AG20443 (cell line): ENCODE data around the gene SMPX.

Experiments used
- DNase-seq: peaks from one replicate; pipeline ENCODE4 v3.0.0; 2012; ENCODE audit warnings: low spot score, mixed read lengths

SMPX gene

DNA sequence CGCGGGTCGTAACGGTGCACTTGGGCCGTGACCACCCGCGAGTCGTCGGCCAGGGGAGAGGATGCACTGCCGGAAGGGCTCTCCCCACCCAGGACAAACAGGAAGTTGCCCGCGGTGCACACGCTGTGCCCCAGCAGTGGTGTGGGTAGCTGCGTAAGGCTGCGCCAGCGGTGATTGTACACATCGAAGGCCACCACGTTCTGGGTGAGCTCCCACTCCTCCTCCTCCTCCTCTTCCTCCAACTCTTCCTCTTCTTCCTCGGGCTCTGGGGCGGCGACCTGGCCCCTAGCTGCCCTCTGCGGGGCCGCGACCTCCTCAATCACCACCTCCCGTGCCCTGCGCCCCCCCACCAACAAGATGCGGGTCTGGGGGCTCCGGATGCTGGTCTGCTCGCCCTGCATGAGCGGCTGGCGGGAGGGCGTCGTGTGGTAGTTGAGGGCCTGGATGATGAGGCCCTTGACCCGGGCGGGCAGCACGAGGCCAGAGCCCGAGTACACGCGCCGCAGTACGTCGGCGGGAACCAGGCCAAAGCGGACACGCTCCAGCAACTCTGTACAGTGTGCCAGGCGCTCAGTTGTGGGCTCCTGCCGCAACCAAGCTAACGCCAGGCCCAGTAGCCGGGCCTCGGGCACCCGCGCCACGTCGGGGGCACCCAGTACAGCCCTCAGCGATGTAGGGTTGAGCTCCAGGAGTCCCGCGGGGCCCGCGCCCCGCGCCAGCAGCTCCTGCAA is 101.2 kb downstream of the SMPX start:
- no peak for DNase-seq
